IMR-90 (cell line): ENCODE results near the gene AADAC. TPM values are rescaled to one million over a fixed set of nuclear protein-coding genes. Genes with fewer than 3 reads are reported as not detected.

Experiments used
- ATAC-seq: fragments of 200-7000 bp; cut with Tn5 transposase; 2 replicates; pipeline ENCODE4 v1.9.1; 2020; ENCODE audit warnings: low read depth, mild to moderate bottlenecking, moderate library complexity
- BruUV-seq: library from RNA; stranded (reverse); fragments of 400-500 nt; replicated peaks from 2 replicates; lab custom pipeline; 2021; lab: Mats Ljungman, UMichigan
- CTCF ChIA-PET: fragments of 300-600 bp; formaldehyde crosslinking; extraction: SDS; loops from one replicate; lab custom pipeline; 2021; ENCODE audit warnings: antibody characterized with exemption; lab: Yijun Ruan, JAX
- POLR2A ChIA-PET: fragments of 300-600 bp; sonication (Branson Sonifier 250); formaldehyde crosslinking; loops from one replicate; lab custom pipeline; 2022; ENCODE audit warnings: antibody characterized with exemption; ENCODE audit not compliant: unreplicated experiment; lab: Charles Lee
- DNase-seq: peaks from one replicate; pipeline ENCODE4 v3.0.0; 2013
- H2AFZ ChIP-seq: replicated peaks from 2 replicates; pipeline ENCODE3; 2013; ENCODE audit warnings: low read length, mild to moderate bottlenecking; ENCODE audit not compliant: poor library complexity
- H2AK5ac ChIP-seq: 2 replicates; pipeline ENCODE4 v1.6.1; 2013; ENCODE audit warnings: low read depth, low read length, inconsistent platforms
- H2AK9ac ChIP-seq: replicated peaks from 2 replicates; pipeline ENCODE3; 2013; ENCODE audit warnings: mild to moderate bottlenecking, low read depth, low read length, moderate library complexity; ENCODE audit not compliant: poor library complexity
- H2BK120ac ChIP-seq: 2 replicates; pipeline ENCODE4 v1.6.1; 2013; ENCODE audit warnings: low read depth, low read length, inconsistent platforms
- H2BK15ac ChIP-seq: 3 replicates; pipeline ENCODE4 v1.6.1; 2013; ENCODE audit warnings: low read depth, low read length, inconsistent platforms
- H2BK20ac ChIP-seq: 2 replicates; pipeline ENCODE4 v1.6.1; 2013; ENCODE audit warnings: low read depth, mild to moderate bottlenecking, inconsistent platforms, low read length, moderate library complexity
- H2BK5ac ChIP-seq: 2 replicates; pipeline ENCODE4 v1.6.1; 2013; ENCODE audit warnings: mild to moderate bottlenecking, low read depth, low read length, inconsistent platforms; ENCODE audit not compliant: poor library complexity, severe bottlenecking
- H3K14ac ChIP-seq: replicated peaks from 2 replicates; pipeline ENCODE4 v1.6.1; 2013; ENCODE audit warnings: low read depth, low read length, inconsistent platforms
- H3K18ac ChIP-seq: 2 replicates; pipeline ENCODE4 v1.6.1; 2013; ENCODE audit warnings: low read depth, low read length, control low read depth
- H3K23ac ChIP-seq: 2 replicates; pipeline ENCODE4 v1.6.1; 2013; ENCODE audit warnings: low read depth, low read length, inconsistent platforms
- H3K27ac ChIP-seq: 2 replicates; pipeline ENCODE4 v1.5.1; 2013; ENCODE audit warnings: mild to moderate bottlenecking, control low read depth, low read length; ENCODE audit not compliant: insufficient read depth
- H3K27me3 ChIP-seq: 2 replicates; pipeline ENCODE4 v1.6.1; 2013; ENCODE audit warnings: low read length; ENCODE audit not compliant: control insufficient read depth, insufficient read depth
- H3K36me3 ChIP-seq: 2 replicates; pipeline ENCODE4 v1.6.1; 2013; ENCODE audit warnings: low read length, mixed read lengths; ENCODE audit not compliant: control insufficient read depth, insufficient read depth
- H3K4ac ChIP-seq: 2 replicates; pipeline ENCODE4 v1.6.1; 2013; ENCODE audit warnings: low read depth, low read length, inconsistent platforms
- H3K4me1 ChIP-seq: 2 replicates; pipeline ENCODE4 v1.6.1; 2013; ENCODE audit warnings: low read length, mixed read lengths; ENCODE audit not compliant: control insufficient read depth, insufficient read depth
- H3K4me2 ChIP-seq: 2 replicates; pipeline ENCODE4 v1.6.1; 2013; ENCODE audit warnings: low read depth, mild to moderate bottlenecking, control low read depth, low read length, moderate library complexity
- H3K4me3 ChIP-seq: 2 replicates; pipeline ENCODE4 v1.5.1; 2013; ENCODE audit warnings: low read depth, mild to moderate bottlenecking, control low read depth, low read length, moderate library complexity; ENCODE audit not compliant: insufficient read depth
- H3K56ac ChIP-seq: 2 replicates; pipeline ENCODE4 v1.6.1; 2013; ENCODE audit warnings: low read length, inconsistent platforms; ENCODE audit not compliant: insufficient read depth; ENCODE audit errors: extremely low read depth
- H3K79me1 ChIP-seq, 2 experiments: 2 replicates each; pipeline ENCODE4 v1.6.1; 2013; ENCODE audit warnings: low read length in 2 of 2, inconsistent platforms in 1 of 2, low read depth in 1 of 2
- H3K9ac ChIP-seq: 2 replicates; pipeline ENCODE4 v1.6.1; 2013; ENCODE audit warnings: low read depth, low read length, control low read depth
- H3K9me1 ChIP-seq: 2 replicates; pipeline ENCODE4 v1.6.1; 2013; ENCODE audit warnings: low read length, inconsistent platforms; ENCODE audit not compliant: insufficient read depth
- H3K9me3 ChIP-seq: 2 replicates; pipeline ENCODE4 v1.6.1; 2013; ENCODE audit warnings: low read length; ENCODE audit not compliant: control insufficient read depth, insufficient read depth
- H4K20me1 ChIP-seq: 2 replicates; pipeline ENCODE4 v1.6.1; 2013; ENCODE audit warnings: low read length, inconsistent platforms; ENCODE audit not compliant: insufficient read depth
- H4K5ac ChIP-seq: 2 replicates; pipeline ENCODE4 v1.6.1; 2013; ENCODE audit warnings: mild to moderate bottlenecking, low read depth, low read length, control low read depth
- H4K8ac ChIP-seq, 2 experiments: 2 replicates each; pipeline ENCODE4 v1.6.1; 2013; ENCODE audit warnings: low read depth in 2 of 2, low read length in 2 of 2, control low read depth in 1 of 2, inconsistent platforms in 1 of 2
- H4K91ac ChIP-seq: 2 replicates; pipeline ENCODE4 v1.6.1; 2013; ENCODE audit warnings: low read depth, low read length, inconsistent platforms; ENCODE audit not compliant: insufficient read depth
- BHLHE40 ChIP-seq: fragments of 150-350 bp; IDR thresholded peaks from 2 replicates; pipeline ENCODE4 v1.6.1; 2016; ENCODE audit warnings: mild to moderate bottlenecking, low read depth, low read length
- CEBPB ChIP-seq: IDR thresholded peaks from 2 replicates; pipeline ENCODE4 v1.6.1; 2012; ENCODE audit warnings: low read depth, low read length, improper control_type of control experiment
- CHD1 ChIP-seq: IDR thresholded peaks from 2 replicates; pipeline ENCODE4 v1.6.1; 2012; ENCODE audit warnings: low read depth, low read length, improper control_type of control experiment
- FOS ChIP-seq: fragments of 150-350 bp; IDR thresholded peaks from 2 replicates; pipeline ENCODE4 v1.6.1; 2016; ENCODE audit warnings: low read depth, low read length
- MAFK ChIP-seq: IDR thresholded peaks from 2 replicates; pipeline ENCODE4 v1.6.1; 2012; ENCODE audit warnings: low read depth, low read length, improper control_type of control experiment
- MAZ ChIP-seq: IDR thresholded peaks from 2 replicates; pipeline ENCODE4 v1.6.1; 2012; ENCODE audit warnings: low read depth, mild to moderate bottlenecking, low read length, improper control_type of control experiment, moderate library complexity, borderline replicate concordance
- MXI1 ChIP-seq: IDR thresholded peaks from 2 replicates; pipeline ENCODE4 v1.6.1; 2012; ENCODE audit warnings: low read depth, mild to moderate bottlenecking, low read length, moderate library complexity, borderline replicate concordance
- POLR2A ChIP-seq: IDR thresholded peaks from 2 replicates; pipeline ENCODE4 v1.6.1; 2012; ENCODE audit warnings: mild to moderate bottlenecking, low read depth, low read length
- RCOR1 ChIP-seq: IDR thresholded peaks from 2 replicates; pipeline ENCODE4 v1.6.1; 2012; ENCODE audit warnings: mild to moderate bottlenecking, low read length, improper control_type of control experiment; ENCODE audit not compliant: insufficient replicate concordance
- RFX5 ChIP-seq: IDR thresholded peaks from 2 replicates; pipeline ENCODE4 v1.8.0; 2012; ENCODE audit warnings: low read depth, mild to moderate bottlenecking, low read length, moderate library complexity
- SMC3 ChIP-seq: fragments of 150-350 bp; IDR thresholded peaks from 2 replicates; pipeline ENCODE4 v1.6.1; 2016; ENCODE audit warnings: low read depth, mild to moderate bottlenecking, antibody characterized with exemption, low read length, moderate library complexity
- WGBS, 2 experiments: methylation state at CpG; one replicate each; pipeline versions ENCODE4 v1.1.5 to v1.1.7; 2013; ENCODE audit warnings: missing lambda C conversion rate in 2 of 2; ENCODE audit not compliant: insufficient read length in 1 of 2; ENCODE audit errors: extremely low coverage in 2 of 2; 5-methylcytosine and 5-hydroxymethylcytosine counted together
- dilution Hi-C: fragments of 300-500 bp; cut with HindIII; formaldehyde crosslinking; loops from one replicate; pipeline ENCODE4 v1.14.3; 2018; ENCODE audit warnings: low sequenced_read_pairs; ENCODE audit not compliant: unreplicated experiment
- in situ Hi-C: fragments of 300-500 bp; cut with MboI; formaldehyde crosslinking; loops from 3 replicates; pipeline ENCODE4 v1.14.3; 2019; ENCODE audit warnings: low sequenced_read_pairs, inconsistent platforms, mixed read lengths
- intact Hi-C: fragments of 100-400 bp; cut with micrococcal nuclease; formaldehyde crosslinking; loops from 2 replicates; pipeline ENCODE4 v1.10.0; 2022
- polyA plus RNA-seq, 3 experiments: library from polyadenylated mRNA; depleted of rRNA; stranded (reverse); fragments of >200 nt; gene quantifications; 2 replicates each; pipeline ENCODE4 v1.2.3, GENCODE V29; 2012; ENCODE audit warnings: low replicate concordance in 1 of 3
- total RNA-seq: library from RNA; depleted of rRNA; stranded (reverse); fragments of >200 nt; gene quantifications from 2 replicates; pipeline ENCODE4 v1.2.3, GENCODE V29; 2012
- TF ChIP-seq, protein P1 (sequence below): conservative IDR thresholded peaks from 2 replicates; pipeline ENCODE4 v1.5.1; 2012; ENCODE audit warnings: mild to moderate bottlenecking, low read depth, low read length, improper control_type of control experiment
- TF ChIP-seq, protein P2 (sequence below): fragments of 150-350 bp; IDR thresholded peaks from 2 replicates; pipeline ENCODE4 v1.6.1; 2017; ENCODE audit warnings: mild to moderate bottlenecking, antibody characterized with exemption, low read length, low read depth
- TF ChIP-seq, protein P3 (sequence below): fragments of 150-350 bp; IDR thresholded peaks from 2 replicates; pipeline ENCODE4 v1.6.1; 2016; ENCODE audit warnings: low read depth, mild to moderate bottlenecking, low read length, moderate library complexity, borderline replicate concordance

AADAC gene
- total and polyA plus RNA-seq, 2 of the 4 experiments (the other 2 are of a cell fraction) = not detected

DNA sequence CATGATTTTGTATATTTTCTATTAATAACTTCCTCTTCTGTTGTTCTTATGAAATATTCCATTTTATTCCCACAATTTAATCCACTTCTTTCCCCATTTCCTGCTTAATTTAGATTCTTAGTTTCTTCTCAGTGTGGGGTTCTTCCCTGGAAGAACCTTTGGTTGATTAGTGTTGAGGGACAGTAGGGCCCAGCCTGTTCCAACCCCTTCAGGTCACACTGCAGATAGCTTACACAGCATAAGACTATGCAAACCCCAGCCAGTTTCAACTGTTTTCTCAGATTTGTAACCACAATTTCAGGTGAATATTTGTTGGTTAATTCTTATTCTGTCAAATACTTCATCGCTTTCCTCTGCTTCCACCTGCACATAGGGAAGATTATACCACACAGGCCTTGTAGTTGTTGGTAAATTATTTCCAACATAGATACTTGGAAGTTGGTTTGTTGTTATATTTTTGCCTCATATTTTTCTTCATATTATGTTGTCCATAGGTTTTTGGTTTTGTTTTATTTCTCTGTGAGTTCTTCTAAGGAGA is 45.5 kb upstream of the AADAC start:
- Histone ChIP-seq H3K36me3 (no peaks in the 10 kb centered on the region), H3K23ac (no peak overlapping the region), H2BK120ac (no peak overlapping the region), H3K9me3 (no peaks in the 10 kb centered on the region), H4K8ac (no peak overlapping the region), H2AFZ (no peak overlapping the region), H2BK20ac (no peak overlapping the region), H3K4ac (no peak overlapping the region), H2AK5ac (no peak overlapping the region), H3K18ac (no peak overlapping the region), H4K20me1 (no peaks in the 10 kb centered on the region), H2BK5ac (no peak overlapping the region), H3K9me1 (no peaks in the 10 kb centered on the region), H3K79me1 (no peaks in the 10 kb centered on the region), H2AK9ac (no peak overlapping the region), H3K4me1 (no peaks in the 10 kb centered on the region), H3K27me3 (no peaks in the 10 kb centered on the region), H3K14ac (no peak overlapping the region), H3K4me2 (no peak overlapping the region), H3K56ac (no peak overlapping the region), H3K4me3 (no peak overlapping the region), H3K9ac (no peak overlapping the region), H3K27ac (no peak overlapping the region), H4K5ac (no peak overlapping the region), H2BK15ac (no peak overlapping the region), H4K91ac (no peak overlapping the region)
- no peak for TF ChIP-seq RFX5
- no peak for TF ChIP-seq MXI1
- no peak for TF ChIP-seq POLR2A
- no peak for TF ChIP-seq FOS
- no peak for TF ChIP-seq SMC3
- no peak for TF ChIP-seq RCOR1
- TF ChIP-seq MAFK = no peak
- TF ChIP-seq, protein P1, sequence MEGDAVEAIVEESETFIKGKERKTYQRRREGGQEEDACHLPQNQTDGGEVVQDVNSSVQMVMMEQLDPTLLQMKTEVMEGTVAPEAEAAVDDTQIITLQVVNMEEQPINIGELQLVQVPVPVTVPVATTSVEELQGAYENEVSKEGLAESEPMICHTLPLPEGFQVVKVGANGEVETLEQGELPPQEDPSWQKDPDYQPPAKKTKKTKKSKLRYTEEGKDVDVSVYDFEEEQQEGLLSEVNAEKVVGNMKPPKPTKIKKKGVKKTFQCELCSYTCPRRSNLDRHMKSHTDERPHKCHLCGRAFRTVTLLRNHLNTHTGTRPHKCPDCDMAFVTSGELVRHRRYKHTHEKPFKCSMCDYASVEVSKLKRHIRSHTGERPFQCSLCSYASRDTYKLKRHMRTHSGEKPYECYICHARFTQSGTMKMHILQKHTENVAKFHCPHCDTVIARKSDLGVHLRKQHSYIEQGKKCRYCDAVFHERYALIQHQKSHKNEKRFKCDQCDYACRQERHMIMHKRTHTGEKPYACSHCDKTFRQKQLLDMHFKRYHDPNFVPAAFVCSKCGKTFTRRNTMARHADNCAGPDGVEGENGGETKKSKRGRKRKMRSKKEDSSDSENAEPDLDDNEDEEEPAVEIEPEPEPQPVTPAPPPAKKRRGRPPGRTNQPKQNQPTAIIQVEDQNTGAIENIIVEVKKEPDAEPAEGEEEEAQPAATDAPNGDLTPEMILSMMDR = no peak
- TF ChIP-seq CHD1 = no peak
- no peak for TF ChIP-seq CEBPB
- TF ChIP-seq, protein P2, sequence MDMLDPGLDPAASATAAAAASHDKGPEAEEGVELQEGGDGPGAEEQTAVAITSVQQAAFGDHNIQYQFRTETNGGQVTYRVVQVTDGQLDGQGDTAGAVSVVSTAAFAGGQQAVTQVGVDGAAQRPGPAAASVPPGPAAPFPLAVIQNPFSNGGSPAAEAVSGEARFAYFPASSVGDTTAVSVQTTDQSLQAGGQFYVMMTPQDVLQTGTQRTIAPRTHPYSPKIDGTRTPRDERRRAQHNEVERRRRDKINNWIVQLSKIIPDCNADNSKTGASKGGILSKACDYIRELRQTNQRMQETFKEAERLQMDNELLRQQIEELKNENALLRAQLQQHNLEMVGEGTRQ = no peak
- no peak for TF ChIP-seq MAZ
- TF ChIP-seq, protein P3, sequence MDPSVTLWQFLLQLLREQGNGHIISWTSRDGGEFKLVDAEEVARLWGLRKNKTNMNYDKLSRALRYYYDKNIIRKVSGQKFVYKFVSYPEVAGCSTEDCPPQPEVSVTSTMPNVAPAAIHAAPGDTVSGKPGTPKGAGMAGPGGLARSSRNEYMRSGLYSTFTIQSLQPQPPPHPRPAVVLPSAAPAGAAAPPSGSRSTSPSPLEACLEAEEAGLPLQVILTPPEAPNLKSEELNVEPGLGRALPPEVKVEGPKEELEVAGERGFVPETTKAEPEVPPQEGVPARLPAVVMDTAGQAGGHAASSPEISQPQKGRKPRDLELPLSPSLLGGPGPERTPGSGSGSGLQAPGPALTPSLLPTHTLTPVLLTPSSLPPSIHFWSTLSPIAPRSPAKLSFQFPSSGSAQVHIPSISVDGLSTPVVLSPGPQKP = no peak
- TF ChIP-seq BHLHE40 = no peak
- intact Hi-C loops = no loop called here
- ATAC-seq (no peak), DNase-seq (no peak)
- WGBS, 2 experiments = no CpG with 5 or more reads among the region's 1 CpG
- dilution Hi-C loops = no loop called here
- in situ Hi-C loops = no loop called here
- BruUV-seq = no TSS peak
- ChIA-PET POLR2A (no interaction called here), CTCF (interaction anchor here (0.7 kb wide), 1 partner anchor 41 kb away, joined by 3 read pairs; no protein-coding TSS in a partner anchor)
